Left hindlimb (tissue), 1 donor: ENCODE data around the gene RHOXF1.
"Not testable (repeated sequence)": the region's sequence is repeated elsewhere in the genome, so short reads cannot be mapped to it uniquely, and the experiment has no call there.

Source experiments
- DNase-seq: peaks from one replicate; pipeline ENCODE4 v3.0.0-alpha.2; 2018

RHOXF1 gene

GRCh38 chrX:120115438-120115963 is at the start of gene RHOXF1:
Gene RHOXF1 (minus strand): TSS chrX:120115913. CDS start chrX:120115862, 51 bp downstream.
- DNase-seq: no peak

- DNase-seq: not testable (repeated sequence)
These were observed 43.4 kb upstream of the RHOXF1 start for GRCh38 chrX:120159086-120159485.

GRCh38 chrX:120158313-120158712 is 42.6 kb upstream of the RHOXF1 start, which contains the start of gene RHOXF2:
Gene RHOXF2 (plus strand): TSS chrX:120158613. CDS start chrX:120158751, 138 bp downstream.
- DNase-seq: not testable (repeated sequence)

- not testable (repeated sequence) for DNase-seq
These were observed 34.5 kb upstream of the RHOXF1 start for GRCh38 chrX:120150109-120150744.

GRCh38 chrX:120147537-120147936 is 31.8 kb upstream of the RHOXF1 start:
- no peak for DNase-seq

GRCh38 chrX:120146323-120146722 is 30.6 kb upstream of the RHOXF1 start:
- DNase-seq: not testable (repeated sequence)

GRCh38 chrX:120145295-120145925 is 29.7 kb upstream of the RHOXF1 start:
- no peak for DNase-seq

- peak; percentile 33 for DNase-seq
These were observed 28.6 kb upstream of the RHOXF1 start for GRCh38 chrX:120144178-120144844.

GRCh38 chrX:120140293-120140981 is 24.7 kb upstream of the RHOXF1 start:
- DNase-seq: no peak

- no peak for DNase-seq
These were observed 21.7 kb upstream of the RHOXF1 start for GRCh38 chrX:120137439-120137838.

- no peak for DNase-seq
These were observed 21.1 kb upstream of the RHOXF1 start for GRCh38 chrX:120136840-120137239.

GRCh38 chrX:120136128-120136527 is 20.4 kb upstream of the RHOXF1 start:
- DNase-seq: no peak

- DNase-seq: not testable (repeated sequence)
These were observed 12.7 kb upstream of the RHOXF1 start for GRCh38 chrX:120128306-120128846.

GRCh38 chrX:120125444-120125843 is 9.7 kb upstream of the RHOXF1 start:
- DNase-seq: no peak

- no peak for DNase-seq
These were observed 4.5 kb upstream of the RHOXF1 start for GRCh38 chrX:120120223-120120622.

- no peak for DNase-seq
These were observed 4.1 kb downstream of the RHOXF1 start for GRCh38 chrX:120111611-120112010.

- no peak for DNase-seq
These were observed 6.3 kb downstream of the RHOXF1 start for GRCh38 chrX:120109378-120109777.

- DNase-seq: not testable (repeated sequence)
These were observed 11.0 kb downstream of the RHOXF1 start for GRCh38 chrX:120104707-120105106.

GRCh38 chrX:120101057-120101456 is 14.7 kb downstream of the RHOXF1 start:
- DNase-seq: not testable (repeated sequence)

GRCh38 chrX:120090208-120090607 is 25.5 kb downstream of the RHOXF1 start:
- DNase-seq: no peak

GRCh38 chrX:120087289-120088017 is 28.3 kb downstream of the RHOXF1 start:
- DNase-seq: no peak
